GM19468 (cell line): Measurements from ENCODE around the gene RGS12.
A peak's percentile ranks its signal among the peaks of the same experiment; 100 is the strongest.

Source experiments
- ATAC-seq: cut with Tn5 transposase; IDR thresholded peaks from one replicate; pipeline ENCODE4 v1.9.1; 2021; ENCODE audit warnings: mild to moderate bottlenecking, moderate library complexity, moderate number of reproducible peaks; ENCODE audit not compliant: unreplicated experiment; ENCODE audit errors: extremely low read depth

RGS12 gene, protein sequence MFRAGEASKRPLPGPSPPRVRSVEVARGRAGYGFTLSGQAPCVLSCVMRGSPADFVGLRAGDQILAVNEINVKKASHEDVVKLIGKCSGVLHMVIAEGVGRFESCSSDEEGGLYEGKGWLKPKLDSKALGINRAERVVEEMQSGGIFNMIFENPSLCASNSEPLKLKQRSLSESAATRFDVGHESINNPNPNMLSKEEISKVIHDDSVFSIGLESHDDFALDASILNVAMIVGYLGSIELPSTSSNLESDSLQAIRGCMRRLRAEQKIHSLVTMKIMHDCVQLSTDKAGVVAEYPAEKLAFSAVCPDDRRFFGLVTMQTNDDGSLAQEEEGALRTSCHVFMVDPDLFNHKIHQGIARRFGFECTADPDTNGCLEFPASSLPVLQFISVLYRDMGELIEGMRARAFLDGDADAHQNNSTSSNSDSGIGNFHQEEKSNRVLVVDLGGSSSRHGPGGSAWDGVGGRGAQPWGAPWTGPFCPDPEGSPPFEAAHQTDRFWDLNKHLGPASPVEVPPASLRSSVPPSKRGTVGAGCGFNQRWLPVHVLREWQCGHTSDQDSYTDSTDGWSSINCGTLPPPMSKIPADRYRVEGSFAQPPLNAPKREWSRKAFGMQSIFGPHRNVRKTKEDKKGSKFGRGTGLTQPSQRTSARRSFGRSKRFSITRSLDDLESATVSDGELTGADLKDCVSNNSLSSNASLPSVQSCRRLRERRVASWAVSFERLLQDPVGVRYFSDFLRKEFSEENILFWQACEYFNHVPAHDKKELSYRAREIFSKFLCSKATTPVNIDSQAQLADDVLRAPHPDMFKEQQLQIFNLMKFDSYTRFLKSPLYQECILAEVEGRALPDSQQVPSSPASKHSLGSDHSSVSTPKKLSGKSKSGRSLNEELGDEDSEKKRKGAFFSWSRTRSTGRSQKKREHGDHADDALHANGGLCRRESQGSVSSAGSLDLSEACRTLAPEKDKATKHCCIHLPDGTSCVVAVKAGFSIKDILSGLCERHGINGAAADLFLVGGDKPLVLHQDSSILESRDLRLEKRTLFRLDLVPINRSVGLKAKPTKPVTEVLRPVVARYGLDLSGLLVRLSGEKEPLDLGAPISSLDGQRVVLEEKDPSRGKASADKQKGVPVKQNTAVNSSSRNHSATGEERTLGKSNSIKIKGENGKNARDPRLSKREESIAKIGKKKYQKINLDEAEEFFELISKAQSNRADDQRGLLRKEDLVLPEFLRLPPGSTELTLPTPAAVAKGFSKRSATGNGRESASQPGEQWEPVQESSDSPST (N-terminal part only)

DNA sequence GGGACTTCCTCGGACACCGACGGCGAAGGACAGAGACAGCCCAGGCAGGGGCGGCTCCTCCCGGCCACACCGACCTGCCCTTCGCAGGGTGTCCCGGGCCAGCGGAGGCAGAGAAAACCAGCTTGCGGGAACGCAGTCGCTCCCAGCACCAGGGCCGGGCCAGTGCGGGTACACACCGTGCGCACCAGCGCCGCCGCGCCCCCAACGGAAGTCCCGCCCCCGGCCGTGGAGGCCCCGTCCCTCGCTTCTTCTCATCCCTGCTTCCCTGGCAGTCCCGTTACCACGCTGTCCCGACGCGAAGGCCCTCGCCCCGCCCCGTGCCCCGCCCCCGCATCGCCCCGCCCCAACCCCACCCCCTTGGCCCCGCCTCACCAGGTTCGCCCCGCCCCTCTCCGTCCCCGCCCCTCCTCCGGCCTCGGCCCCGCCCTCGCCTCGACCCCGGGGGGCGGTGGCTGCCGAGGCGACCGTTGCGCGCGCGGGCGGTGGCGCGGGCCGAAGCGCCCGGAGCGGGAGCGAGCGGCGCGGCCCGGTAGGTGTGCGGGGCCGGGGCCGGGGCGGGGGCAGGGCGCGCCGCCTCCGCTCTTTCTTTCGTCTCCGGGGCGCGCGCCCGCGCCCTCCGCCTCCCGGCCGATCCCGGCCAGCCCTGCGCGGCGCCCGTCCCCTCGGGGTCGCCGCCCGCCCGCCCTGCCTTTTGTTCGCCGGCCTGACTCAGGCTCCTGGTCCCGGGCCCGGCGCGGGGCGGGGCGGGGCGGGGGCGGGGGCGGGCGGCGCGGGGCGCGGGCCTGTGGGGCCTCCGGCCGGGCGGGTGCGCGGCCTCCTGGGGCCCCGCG is at the start of gene RGS12:
RGS12 (plus strand) TSS at position 451 of the 830 bp plus-strand sequence. CDS start 23,150 bp downstream, outside the sequence.
- ATAC-seq = peak; percentile 13

DNA sequence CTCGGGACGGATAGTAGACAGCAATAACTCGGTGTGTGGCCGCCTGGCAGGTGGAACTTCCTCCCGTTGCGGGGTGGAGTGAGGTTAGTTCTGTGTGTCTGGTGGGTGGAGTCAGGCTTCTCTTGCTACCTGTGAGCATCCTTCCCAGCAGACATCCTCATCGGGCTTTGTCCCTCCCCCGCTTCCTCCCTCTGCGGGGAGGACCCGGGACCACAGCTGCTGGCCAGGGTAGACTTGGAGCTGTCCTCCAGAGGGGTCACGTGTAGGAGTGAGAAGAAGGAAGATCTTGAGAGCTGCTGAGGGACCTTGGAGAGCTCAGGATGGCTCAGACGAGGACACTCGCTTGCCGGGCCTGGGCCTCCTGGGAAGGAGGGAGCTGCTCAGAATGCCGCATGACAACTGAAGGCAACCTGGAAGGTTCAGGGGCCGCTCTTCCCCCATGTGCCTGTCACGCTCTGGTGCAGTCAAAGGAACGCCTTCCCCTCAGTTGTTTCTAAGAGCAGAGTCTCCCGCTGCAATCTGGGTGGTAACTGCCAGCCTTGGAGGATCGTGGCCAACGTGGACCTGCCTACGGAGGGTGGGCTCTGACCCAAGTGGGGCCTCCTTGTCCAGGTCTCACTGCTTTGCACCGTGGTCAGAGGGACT is 49.6 kb upstream of the RGS12 start:
- no peak for ATAC-seq

DNA sequence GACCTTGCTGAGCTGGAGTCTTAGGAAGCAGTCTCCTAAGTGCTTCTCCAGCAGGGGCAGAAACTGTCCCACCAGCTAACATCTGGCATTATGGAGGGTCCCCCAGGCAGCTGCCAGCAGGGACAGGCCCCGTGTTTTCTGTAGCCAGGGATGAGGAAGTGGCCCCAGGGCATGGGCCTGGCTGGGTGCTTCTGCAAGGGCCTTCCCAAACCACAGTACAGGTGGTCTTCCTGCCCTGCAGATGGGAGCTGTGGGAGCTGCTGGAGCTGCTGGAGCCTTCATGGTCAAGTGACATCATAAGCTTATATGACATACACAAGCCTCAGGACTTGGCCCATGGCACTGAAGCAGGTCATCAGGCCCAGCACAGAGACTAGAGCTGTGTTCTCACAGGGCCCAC is 48.8 kb upstream of the RGS12 start:
- no peak for ATAC-seq

DNA sequence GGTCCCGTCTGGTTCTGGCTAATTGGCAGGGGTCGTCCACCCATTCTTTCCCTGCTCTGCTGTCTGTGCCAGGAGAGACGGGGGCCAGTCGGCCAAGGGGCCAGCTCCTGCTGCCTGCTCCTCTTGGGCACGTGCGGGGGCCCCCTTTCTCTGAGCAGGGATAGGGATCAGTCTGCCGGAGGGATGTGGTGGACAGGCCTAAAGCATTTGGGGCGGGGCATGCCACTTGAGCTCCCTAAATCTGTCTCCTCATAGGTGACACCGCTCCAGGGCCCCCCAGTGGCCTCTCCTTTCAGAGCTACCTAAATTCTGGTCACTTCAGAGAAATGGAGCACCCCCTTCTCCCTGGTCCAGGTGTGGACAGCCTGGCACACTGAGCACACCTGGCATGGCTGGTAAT is 48.1 kb upstream of the RGS12 start:
- ATAC-seq = no peak

DNA sequence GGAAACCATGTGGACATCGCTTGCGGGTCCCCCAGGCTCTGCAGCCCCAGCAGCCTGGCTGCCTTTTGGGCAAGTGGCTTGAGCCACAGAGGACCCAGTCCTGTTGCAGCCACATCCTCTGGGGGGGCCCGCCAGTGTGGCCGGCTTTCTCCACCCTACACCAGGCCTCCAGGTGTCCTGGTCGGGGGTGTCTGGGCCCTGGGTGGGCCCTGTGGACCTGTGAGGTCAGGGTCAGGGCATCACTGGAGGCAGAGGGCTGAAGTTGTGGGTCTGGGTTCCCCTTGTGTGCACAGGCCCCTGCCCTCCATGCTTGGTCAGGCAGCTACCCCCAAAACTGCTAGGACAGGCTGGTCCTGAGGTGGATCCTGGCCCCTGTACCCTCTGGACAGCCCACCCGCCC is 47.1 kb upstream of the RGS12 start:
- no peak for ATAC-seq

DNA sequence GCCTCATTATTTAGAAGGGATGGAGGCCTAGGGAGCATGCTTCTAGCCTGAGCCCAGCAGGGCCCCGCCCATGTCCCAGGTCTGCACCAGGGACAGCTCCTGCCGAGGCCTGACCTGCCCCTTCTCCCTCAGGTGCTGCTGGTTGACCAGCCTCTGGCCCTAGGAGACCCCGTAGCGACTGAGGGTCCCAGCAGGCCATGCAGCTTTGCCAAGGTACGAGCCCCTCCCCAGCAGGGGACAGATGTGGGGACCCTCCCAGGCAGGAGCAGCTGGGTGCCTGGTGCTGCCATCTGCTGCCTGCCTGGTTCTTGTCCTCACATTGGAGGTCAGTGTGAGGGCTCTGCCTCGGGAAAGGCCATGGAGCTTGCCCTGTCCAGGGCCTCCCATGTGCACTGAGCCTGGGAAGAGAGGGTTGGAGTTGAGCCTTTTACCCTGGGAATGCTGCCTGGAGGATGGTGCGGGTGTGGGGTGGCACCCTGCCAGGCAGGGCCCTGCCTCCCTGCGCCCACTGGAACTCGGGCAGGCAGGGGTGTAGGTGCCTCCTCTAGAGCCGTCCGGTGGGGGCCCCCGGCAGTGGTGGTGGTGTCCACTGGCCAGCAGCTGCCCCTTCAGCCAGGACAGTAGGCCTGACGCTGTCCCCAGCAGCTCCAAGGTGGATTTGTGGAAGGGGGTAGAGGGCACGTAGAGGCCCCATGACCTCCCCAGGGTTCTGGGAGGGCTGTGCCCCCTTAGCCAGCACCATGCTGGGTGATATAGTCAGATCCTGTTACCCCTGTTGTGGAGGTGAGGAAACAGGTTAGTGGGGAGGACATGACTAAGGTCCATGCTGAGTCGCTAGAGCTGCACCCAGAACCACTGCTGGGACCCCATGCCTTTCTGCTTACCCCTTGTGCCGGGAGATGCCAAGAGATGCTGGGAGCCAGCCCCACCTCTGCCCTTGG is 46.1 kb upstream of the RGS12 start:
- no peak for ATAC-seq

DNA sequence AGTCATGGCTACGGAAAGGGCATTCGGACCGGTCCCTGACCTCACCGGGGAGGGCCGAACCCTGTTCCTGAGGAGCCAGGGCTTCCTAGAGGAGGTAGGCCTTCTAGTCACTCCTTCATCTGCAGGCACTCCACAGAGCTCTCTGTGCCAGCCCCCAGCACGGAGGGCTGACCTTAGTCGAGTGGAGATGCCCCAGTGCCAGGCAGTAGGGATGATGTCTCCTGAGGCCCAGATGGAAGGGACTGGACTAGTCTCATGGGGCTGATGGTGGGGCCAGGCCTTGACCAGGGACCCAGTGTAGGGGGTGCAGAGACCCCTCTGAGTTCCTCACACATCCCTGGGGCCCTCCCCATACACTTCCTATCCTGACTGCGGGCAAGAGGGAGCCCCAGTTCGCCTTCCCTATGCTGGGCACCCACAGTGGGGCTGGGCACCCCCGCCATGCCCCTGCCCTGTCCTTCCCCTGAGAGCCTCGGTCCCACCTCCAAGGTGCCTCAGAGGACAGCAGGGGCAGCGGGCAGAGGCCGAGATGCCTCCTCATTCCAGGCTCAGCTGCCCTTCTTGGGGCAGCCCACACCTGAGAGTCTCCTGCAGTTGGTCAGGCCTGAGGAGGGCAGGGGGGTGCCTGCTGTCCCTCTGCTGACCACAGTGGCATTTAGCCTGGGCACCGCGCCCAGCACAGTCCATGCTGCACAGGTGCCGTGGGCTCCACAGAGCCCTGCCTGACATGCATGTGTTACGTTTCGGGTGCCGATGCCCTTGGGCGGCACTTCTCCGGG is 45.2 kb upstream of the RGS12 start:
- no peak for ATAC-seq

DNA sequence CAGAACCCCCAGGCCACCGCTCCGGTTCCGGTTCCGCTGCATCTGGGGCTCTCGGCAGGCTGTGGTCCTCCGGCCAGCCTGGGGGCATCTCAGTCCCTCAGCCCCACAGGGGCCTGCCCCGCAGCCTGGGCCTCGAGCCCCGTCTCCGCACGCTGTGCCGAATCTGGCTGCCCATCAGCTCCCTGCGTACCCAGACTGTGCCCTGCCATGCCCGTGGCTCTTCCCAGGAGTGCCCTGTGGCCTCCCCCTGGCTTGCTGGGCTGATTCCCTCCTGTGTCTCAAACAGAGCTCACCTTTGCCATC is 44.7 kb upstream of the RGS12 start:
- no peak for ATAC-seq

DNA sequence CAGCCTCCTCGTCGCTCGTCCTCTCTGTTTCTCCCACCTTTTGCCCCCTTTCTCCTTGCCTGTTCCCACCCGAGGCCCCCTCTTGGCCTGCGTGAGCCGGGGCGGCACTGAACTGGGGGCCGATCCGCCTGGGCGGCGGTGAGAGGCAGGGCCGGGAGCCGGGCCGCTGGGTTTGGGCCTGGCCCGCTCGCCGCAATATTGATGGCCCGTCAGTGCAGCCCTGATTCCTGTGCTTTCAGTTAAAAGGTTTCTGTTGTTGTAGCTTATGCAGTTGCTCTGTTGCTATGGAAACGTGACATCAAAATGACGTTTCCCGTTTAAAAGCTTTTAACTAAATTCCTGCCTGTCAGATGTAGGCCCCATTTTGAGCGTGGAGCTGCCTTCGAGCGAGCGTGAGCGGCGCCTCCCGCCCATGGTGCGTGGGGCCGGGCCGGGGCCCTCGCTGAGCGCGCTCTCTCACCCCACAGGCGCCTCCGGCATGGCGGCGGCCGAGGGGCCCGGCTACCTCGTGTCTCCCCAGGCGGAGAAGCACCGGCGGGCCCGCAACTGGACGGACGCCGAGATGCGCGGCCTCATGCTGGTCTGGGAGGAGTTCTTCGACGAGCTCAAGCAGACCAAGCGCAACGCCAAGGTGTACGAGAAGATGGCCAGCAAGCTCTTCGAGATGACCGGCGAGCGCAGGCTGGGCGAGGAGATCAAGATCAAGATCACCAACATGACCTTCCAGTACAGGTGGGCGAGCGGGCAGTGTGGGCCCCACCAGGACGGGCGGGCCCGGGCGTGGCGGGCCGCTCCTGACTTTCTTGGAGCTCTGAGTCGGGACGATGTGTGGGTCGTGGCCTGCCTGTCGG is 43.8 kb upstream of the RGS12 start, which contains the start of gene MSANTD1:
MSANTD1 (plus strand) TSS at position 349 of the 851 bp plus-strand sequence; CDS start at position 413, 64 bp downstream.
- no peak for ATAC-seq

DNA sequence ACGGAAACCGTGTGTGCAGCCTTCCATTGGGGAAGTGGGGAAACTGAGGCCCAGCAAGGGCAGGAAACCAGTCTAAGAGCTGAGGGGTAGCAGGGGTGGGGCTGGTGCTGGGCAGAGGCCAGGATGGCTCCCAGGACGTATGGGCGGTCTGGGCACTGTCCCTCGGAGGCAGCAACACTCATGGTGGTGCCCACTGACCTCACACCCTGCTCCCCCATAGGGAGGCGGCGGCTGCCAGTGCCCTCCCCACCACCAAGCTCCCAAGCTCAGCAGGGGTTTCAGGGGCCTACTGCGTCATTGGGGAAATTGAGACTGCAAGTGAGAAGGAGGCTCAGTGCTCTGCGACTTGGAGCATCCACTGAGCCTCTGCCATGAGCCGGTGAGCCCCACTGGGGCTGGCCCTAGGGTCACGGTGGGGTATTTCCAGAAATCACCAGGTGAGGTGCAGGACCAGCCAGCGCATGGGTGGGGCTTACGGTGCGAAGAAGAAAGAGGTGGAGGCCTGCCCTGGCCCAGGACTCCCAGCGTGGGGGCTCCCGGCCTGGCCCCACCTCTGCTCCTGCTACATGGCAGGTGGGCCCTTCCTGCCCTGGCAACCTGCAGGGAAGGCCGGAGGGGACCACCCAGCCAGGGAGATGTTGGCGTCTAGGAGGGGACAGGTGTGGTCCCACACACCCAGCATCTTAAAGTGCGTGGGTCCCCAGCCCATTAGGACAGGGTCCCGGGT is 42.9 kb upstream of the RGS12 start:
- no peak for ATAC-seq

DNA sequence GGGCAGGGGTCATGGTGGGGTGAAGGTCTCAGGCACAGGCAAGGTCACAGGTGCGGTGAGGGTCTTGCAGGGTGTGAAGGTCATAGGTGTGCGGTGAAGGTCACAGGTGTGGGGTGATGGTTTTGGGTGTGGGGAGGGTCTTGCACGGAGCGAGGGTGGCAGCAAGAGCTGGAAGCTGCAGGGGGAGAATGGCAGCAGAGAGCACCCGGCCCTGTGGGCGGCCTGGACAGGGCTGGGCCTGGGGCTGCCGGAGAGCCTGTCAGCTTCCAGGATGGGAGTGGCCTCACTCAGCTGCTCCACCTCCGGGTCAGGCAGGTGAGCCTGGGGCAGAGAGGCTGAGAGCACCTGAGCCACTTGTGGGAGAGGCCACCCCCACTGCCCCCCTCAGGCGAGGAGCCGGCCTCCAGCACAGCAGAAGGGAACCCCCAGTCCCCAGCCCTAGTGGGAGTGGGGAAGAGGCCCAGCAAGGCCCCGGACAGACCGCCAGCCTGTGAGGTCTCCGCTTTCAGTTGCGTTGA is 42.3 kb upstream of the RGS12 start:
- ATAC-seq = no peak

DNA sequence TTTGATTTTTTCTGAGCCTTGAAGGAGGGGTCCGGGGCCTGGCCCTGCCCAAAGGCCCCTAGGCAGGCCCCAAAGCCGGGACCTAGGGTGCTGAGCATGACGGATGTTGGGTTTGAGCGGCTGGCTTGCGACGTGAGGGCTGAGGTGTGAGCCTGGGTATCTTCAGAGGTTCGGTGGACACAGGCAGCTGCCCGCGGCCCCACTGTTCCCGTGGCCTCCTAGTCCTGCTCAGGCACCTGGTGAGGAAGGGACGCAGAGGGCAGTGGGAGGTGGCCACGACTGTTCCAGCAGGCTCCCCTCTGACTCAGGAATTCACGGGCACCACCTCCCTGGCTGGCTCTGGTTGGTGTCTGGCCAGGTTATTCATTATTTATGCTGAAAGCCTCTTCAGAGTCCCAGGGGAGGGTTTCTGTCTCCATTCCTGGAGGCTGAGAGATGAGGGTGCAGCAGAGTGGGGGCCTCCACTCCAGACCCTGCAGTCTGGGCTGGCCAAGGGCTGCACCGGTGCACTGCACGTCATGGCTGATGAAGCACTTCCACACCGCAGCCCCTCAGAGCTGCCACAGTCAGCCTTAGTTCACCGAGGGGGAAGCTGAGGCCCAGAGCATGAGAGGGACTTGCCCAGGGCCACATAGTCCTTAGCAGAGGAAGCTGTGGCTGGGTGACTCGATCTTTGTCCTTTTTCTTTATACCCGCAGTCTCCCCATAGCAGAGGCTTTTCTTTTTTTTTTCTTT is 41.7 kb upstream of the RGS12 start:
- ATAC-seq = no peak

DNA sequence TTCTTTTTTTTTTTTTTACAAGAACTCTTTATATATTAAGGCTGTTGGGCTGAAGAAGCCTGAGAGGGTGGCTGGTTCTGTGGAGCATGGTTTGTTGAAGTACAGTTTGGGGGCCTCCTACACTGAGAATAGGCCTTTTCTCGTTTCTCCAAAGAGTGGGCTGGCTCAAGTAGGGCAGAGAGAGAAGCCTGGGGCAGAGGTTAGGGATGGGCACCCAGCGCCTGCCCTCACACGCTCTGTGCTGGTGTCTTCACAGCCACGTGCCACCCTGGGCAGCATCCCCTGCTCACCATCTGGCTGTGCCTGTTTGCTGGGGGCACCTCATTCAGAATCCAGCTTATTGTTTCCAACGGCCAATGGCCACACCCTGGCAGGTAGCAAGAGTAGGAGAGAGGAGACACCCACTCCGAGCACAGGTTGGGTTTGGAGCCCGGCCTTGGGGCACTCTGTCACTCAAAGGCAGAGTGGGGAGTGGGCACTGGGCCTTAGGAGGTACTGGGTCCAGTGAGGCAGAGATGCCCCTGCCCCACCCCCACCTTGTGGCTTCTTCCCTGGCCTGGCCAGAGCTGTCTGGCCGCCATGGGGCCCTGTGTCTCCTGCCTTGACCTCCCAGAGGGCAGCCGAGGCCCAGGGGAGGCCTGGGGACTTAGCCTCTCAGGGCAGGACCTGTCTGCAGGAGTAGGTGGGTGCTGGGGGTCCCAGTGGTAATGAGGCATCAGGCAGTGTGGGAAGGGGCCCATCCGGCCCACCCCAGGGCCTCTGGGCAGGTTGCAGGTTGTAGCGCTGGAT is 40.9 kb upstream of the RGS12 start:
- ATAC-seq = no peak

DNA sequence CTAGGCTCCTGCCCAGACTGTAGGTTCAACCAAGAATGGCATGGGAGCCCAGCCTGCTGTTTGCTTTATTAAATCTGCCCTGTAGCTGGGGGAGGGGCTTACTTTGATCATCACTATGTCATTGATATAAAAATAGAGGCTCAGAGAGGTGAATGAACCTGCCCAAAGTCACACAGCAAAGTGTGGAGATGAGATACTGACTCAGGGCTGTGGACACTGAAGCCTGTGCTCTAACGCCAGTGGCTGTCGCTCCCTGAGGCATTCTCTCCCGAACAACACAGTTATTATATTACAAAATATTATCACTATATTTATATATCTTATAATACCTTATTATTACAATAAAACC is 40.4 kb upstream of the RGS12 start:
- no peak for ATAC-seq
